K562 (cell line): ENCODE measurements around the gene DOK3. TPM values are rescaled to one million over a fixed set of nuclear protein-coding genes. Genes with fewer than 3 reads are reported as not detected.

Experiments used
- ARID3A ChIP-seq: IDR thresholded peaks from 2 replicates; pipeline ENCODE4 v1.6.1; 2012; ENCODE audit warnings: low read depth, low read length, improper control_type of control experiment, borderline replicate concordance
- BDP1 ChIP-seq: IDR thresholded peaks from 3 replicates; pipeline ENCODE4 v1.6.1; 2011; ENCODE audit not compliant: insufficient read length, insufficient read depth
- BRF1 ChIP-seq: IDR thresholded peaks from 3 replicates; pipeline ENCODE4 v1.6.1; 2011; ENCODE audit warnings: borderline replicate concordance, mild to moderate bottlenecking; ENCODE audit not compliant: insufficient read length; ENCODE audit errors: extremely low read depth
- CHD1 ChIP-seq: fragments of 200-600 bp; sonication (generic); IDR thresholded peaks from one replicate; pipeline ENCODE4 v1.6.1; 2012; ENCODE audit warnings: mild to moderate bottlenecking, moderate library complexity, low read length, inconsistent platforms
- E2F4 ChIP-seq: sonication (generic); formaldehyde crosslinking; IDR thresholded peaks from 2 replicates; pipeline ENCODE4 v1.8.0; 2022; ENCODE audit warnings: mild to moderate bottlenecking, low read depth, missing genetic modification reagents
- GABPA ChIP-seq: fragments of 200-800 bp; sonication (Bioruptor generic); conservative IDR thresholded peaks from 2 replicates; pipeline ENCODE4 v1.6.1; 2016; ENCODE audit warnings: low read depth, missing genetic modification characterization, missing compliant biosample characterization
- ILK ChIP-seq: fragments of 450-650 bp; IDR thresholded peaks from 2 replicates; pipeline ENCODE4 v1.6.1; 2016; ENCODE audit warnings: missing genetic modification characterization, low read depth, mild to moderate bottlenecking, missing compliant biosample characterization, moderate library complexity, borderline replicate concordance
- MAZ ChIP-seq, 2 experiments: fragments of 450-650 bp in 1 of 2; sonication (generic) in 1 of 2; formaldehyde crosslinking; IDR thresholded peaks in 1 of 2; conservative IDR thresholded peaks in 1 of 2; 2 replicates each; pipeline versions ENCODE4 v1.4.0 to v1.5.0; 2020; ENCODE audit warnings: mild to moderate bottlenecking in 1 of 2, missing genetic modification reagents in 1 of 2
- MCM5 ChIP-seq: fragments of 450-650 bp; IDR thresholded peaks from 2 replicates; pipeline ENCODE4 v1.6.1; 2016; ENCODE audit warnings: low read depth
- NKRF ChIP-seq: fragments of 450-650 bp; IDR thresholded peaks from 2 replicates; pipeline ENCODE4 v1.6.1; 2016; ENCODE audit warnings: borderline replicate concordance
- RHOXF2B ChIP-seq: fragments of 250-450 bp; sonication (Bioruptor Pico); conservative IDR thresholded peaks from 2 replicates; pipeline ENCODE4 v1.5.1; 2021
- SIN3B ChIP-seq: fragments of 450-650 bp; IDR thresholded peaks from 2 replicates; pipeline ENCODE4 v1.6.1; 2017; ENCODE audit warnings: low read depth, mild to moderate bottlenecking, moderate library complexity
- SIRT6 ChIP-seq: IDR thresholded peaks from one replicate; pipeline ENCODE4 v1.6.1; 2012; ENCODE audit warnings: low read depth, mild to moderate bottlenecking, control low read depth, inconsistent platforms, low read length, moderate library complexity
- TCF3 ChIP-seq: sonication (generic); formaldehyde crosslinking; IDR thresholded peaks from 2 replicates; pipeline ENCODE4 v1.4.0; 2020; ENCODE audit warnings: mild to moderate bottlenecking, missing genetic modification reagents
- TEAD4 ChIP-seq, 2 experiments: sonication (generic) in 1 of 2; formaldehyde crosslinking in 1 of 2; IDR thresholded peaks; 2 replicates each; pipeline versions ENCODE4 v1.6.1 to v1.8.0; 2012 to 2022; ENCODE audit warnings: borderline replicate concordance in 1 of 2, inconsistent platforms in 1 of 2, low read length in 1 of 2, mild to moderate bottlenecking in 1 of 2, missing genetic modification reagents in 1 of 2
- THAP12 ChIP-seq: fragments of 250-450 bp; sonication (Bioruptor Pico); IDR thresholded peaks from 2 replicates; pipeline ENCODE4 v1.9.0; 2021; ENCODE audit warnings: mild to moderate bottlenecking, inconsistent platforms
- ZC3H11A ChIP-seq: IDR thresholded peaks from 2 replicates; pipeline ENCODE4 v1.6.1; 2012; ENCODE audit warnings: low read depth, low read length, improper control_type of control experiment
- ZNF384 ChIP-seq: IDR thresholded peaks from 2 replicates; pipeline ENCODE4 v1.6.1; 2012; ENCODE audit warnings: low read depth, low read length, improper control_type of control experiment
- ZNF717 ChIP-seq: fragments of 250-450 bp; sonication (Bioruptor Pico); IDR thresholded peaks from 2 replicates; pipeline ENCODE4 v1.5.0; 2021
- polyA plus RNA-seq, 8 experiments: library from polyadenylated mRNA; depleted of rRNA in 4 of 8; stranded (reverse) in 5 of 8; unstranded in 3 of 8; fragments of >200 nt; fragmentation: Nextera tagmentation in 2 of 8; fragmentation: Illumina TruSeq in 1 of 8; extraction: Ambion mirVana in 2 of 8; extraction: Trizol in 1 of 8; gene quantifications; 2 replicates each; pipeline versions ENCODE4 v1.2.1 to v1.2.3, GENCODE V29; 2011 to 2014; ENCODE audit warnings: inconsistent platforms in 1 of 8, missing spikeins in 1 of 8
- total RNA-seq, 7 experiments: library from RNA; depleted of rRNA in 6 of 7; stranded (reverse); fragments of >200 nt in 6 of 7; fragmentation: Illumina TruSeq in 2 of 7; extraction: Trizol in 2 of 7; gene quantifications; 2 replicates each; pipeline versions ENCODE4 v1.2.1 to v1.2.3, GENCODE V29; 2011 to 2021; ENCODE audit warnings: low replicate concordance in 1 of 7

The DOK3 gene
- total and polyA plus RNA-seq, 9 of the 15 experiments (the other 6 are each of a cell fraction or from before 2014, with no cell fraction given): 1.3 to 23.0 (median 8.0) TPM

GRCh38 chr5:177455661-177456590, 53.7 kb downstream of the DOK3 start (continued):
- TF ChIP-seq RHOXF2B: no peak
- TF ChIP-seq BRF1: no peak
- TF ChIP-seq ZC3H11A: no peak
- TF ChIP-seq CHD1: peak; percentile 79
- no peak for TF ChIP-seq TCF3 (CRISPR knock-in tag)
- TF ChIP-seq ZNF384: 0 out of 2 replicates have a peak, but pooled peaks have one; percentile 27
- TF ChIP-seq MAZ (CRISPR knock-in tag; conservative IDR thresholded peaks at IDR 0.05 in 1 of 2, IDR thresholded peaks at IDR 0.05 in 1 of 2): peak in 1 of 2 experiments; percentile 85; a peak in 2 of 4 replicates
- TF ChIP-seq TEAD4 (IDR thresholded peaks at IDR 0.05; ENCODE audit: low read length): peak; percentile 37; the same call in 1 of the 2 replicates
- TF ChIP-seq TEAD4 (CRISPR knock-in tag; IDR thresholded peaks at IDR 0.05; ENCODE audit: borderline replicate concordance): no peak
- TF ChIP-seq MCM5: no peak
- no peak for TF ChIP-seq ILK (tag)
- TF ChIP-seq NKRF: 0 out of 2 replicates have a peak, but pooled peaks have one; percentile 28
- TF ChIP-seq BDP1: no peak
- peak; percentile 76 for TF ChIP-seq GABPA
- TF ChIP-seq SIRT6: no peak
- TF ChIP-seq E2F4 (CRISPR knock-in tag): no peak
- TF ChIP-seq THAP12 (CRISPR knock-in tag): peak; percentile 61; the same call in 1 of the 2 replicates
- peak; percentile 9; the same call in 1 of the 2 replicates for TF ChIP-seq SIN3B
- no peak for TF ChIP-seq ARID3A
- TF ChIP-seq ZNF717 (CRISPR knock-in tag): no peak
